Endothelial cell of umbilical vein (primary cell): Measurements from ENCODE around the gene FOLR2.

ENCODE experiments used
- CTCF ChIP-seq, 2 donors: IDR thresholded peaks; 1 replicate in 1 of 2; 2 replicates in 1 of 2; pipeline ENCODE4 v1.5.1; 2011; ENCODE audit warnings: low read length in 2 of 2, mild to moderate bottlenecking in 2 of 2, moderate library complexity in 2 of 2, control low read depth in 1 of 2, inconsistent platforms in 1 of 2, low read depth in 1 of 2; ENCODE audit not compliant: insufficient read depth in 1 of 2; ENCODE audit errors: extremely low read depth in 1 of 2
- EZH2 ChIP-seq: IDR thresholded peaks from 2 replicates; pipeline ENCODE4 v1.6.1; 2012; ENCODE audit warnings: borderline replicate concordance, low read depth, mild to moderate bottlenecking, moderate library complexity, low read length, inconsistent platforms; ENCODE audit not compliant: severe bottlenecking
- FOS ChIP-seq: IDR thresholded peaks from 2 replicates; pipeline ENCODE4 v1.6.1; 2011; ENCODE audit warnings: mild to moderate bottlenecking, low read length, moderate library complexity, borderline replicate concordance; ENCODE audit not compliant: insufficient read depth
- JUN ChIP-seq: IDR thresholded peaks from 2 replicates; pipeline ENCODE4 v1.6.1; 2011; ENCODE audit warnings: borderline replicate concordance, low read depth; ENCODE audit not compliant: insufficient read length, insufficient read depth
- MAX ChIP-seq: IDR thresholded peaks from 2 replicates; pipeline ENCODE4 v1.6.1; 2011; ENCODE audit not compliant: insufficient read depth, insufficient read length
- POLR2A ChIP-seq: IDR thresholded peaks from 2 replicates; pipeline ENCODE4 v1.6.1; 2012; ENCODE audit warnings: low read depth, mild to moderate bottlenecking, control low read depth, low read length
- POLR2AphosphoS5 ChIP-seq: IDR thresholded peaks from 2 replicates; pipeline ENCODE4 v1.6.1; 2012; ENCODE audit warnings: low read depth, mild to moderate bottlenecking, control low read depth, low read length, moderate library complexity; ENCODE audit not compliant: insufficient read depth

DNA sequence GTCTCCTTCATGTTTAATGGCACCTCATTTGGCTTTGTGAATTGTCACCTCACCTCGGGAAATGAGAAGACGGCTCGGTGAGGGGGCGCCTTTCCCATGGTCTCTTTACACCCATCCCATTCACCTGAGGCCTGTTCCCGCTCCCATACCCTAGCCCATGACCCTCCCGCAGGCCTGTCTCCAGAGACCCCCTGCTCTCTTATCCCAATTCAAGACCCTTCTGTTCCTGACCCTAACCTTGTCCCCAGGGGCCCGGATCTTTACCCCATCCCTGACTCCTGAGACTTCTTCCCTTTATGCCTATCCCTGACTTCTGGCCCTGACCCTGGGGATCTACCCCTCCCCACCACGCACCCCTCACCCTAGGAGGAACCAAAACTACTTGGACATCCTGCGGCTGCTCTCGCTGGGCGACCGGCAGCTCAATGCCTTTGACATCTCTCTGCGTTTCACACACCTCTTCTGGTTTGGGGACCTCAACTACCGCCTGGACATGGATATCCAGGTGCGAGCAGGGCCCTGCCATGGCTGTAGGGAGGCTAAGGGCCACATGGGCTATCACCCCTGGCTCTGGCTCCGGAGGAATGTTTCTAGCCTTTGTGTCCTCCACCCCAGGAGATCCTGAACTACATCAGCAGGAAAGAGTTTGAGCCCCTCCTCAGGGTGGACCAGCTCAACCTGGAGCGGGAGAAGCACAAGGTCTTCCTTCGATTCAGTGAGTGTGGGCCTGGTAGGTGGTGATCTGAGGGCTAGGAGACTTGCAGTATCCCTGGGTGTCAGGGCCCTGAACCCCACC lies 15.9 kb downstream of the FOLR2 start:
- TF ChIP-seq CTCF (IDR thresholded peaks at IDR 0.05; ENCODE audit: extremely low read depth in 1 of 2, insufficient read depth in 1 of 2, low read depth in 1 of 2, low read length in 2 of 2) (no peak), POLR2A (no peak), POLR2AphosphoS5 (no peak), MAX (no peak), EZH2 (no peak), JUN (no peak), FOS (no peak)
